ENCODE results near the gene ST6GALNAC4. TPM values are rescaled to one million over a fixed set of nuclear protein-coding genes. Genes with fewer than 3 reads are reported as not detected.

ST6GALNAC4 gene
- total and polyA plus RNA-seq, 5 donors: 24.3 to 36.7 (median 31.4) TPM

DNA sequence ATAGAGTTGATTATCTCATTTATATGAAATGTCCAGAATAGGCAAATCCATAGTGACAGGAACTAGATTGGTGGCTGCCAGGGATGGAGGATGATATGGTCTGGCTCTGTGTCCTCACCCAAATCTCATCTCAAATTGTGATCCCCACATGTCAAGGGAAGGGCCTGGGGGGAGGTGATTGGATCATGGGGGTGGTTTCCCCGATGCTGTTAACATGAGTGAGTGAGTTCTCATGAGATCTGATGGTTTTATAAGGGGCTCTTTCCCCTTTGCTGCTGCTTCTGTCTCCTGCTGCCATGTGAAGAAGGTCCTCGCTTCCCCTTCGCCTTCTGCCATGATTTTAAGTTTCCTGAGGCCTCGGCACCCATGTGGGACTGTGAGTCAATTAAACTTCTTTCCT is 42.6 kb upstream of the ST6GALNAC4 start:
- intact Hi-C loops (cut with DNase I): no loop called here
- WGBS: 97% methylated on average over 4 of the region's 4 CpGs
- Histone ChIP-seq H3K27ac (ENCODE audit: low read length) (no peak overlapping the region), H3K9me3 (ENCODE audit: control insufficient read depth, low read length) (no peaks in the 10 kb centered on the region), H3K4me3 (ENCODE audit: low read length) (no peak overlapping the region), H3K27me3 (ENCODE audit: control insufficient read depth, insufficient read depth) (no peaks in the 10 kb centered on the region), H3K4me1 (ENCODE audit: control insufficient read depth, insufficient read depth, low read length) (peaks cover 26% of the 10 kb centered on the region)
- no peak for ATAC-seq
- no peak for DNase-seq

DNA sequence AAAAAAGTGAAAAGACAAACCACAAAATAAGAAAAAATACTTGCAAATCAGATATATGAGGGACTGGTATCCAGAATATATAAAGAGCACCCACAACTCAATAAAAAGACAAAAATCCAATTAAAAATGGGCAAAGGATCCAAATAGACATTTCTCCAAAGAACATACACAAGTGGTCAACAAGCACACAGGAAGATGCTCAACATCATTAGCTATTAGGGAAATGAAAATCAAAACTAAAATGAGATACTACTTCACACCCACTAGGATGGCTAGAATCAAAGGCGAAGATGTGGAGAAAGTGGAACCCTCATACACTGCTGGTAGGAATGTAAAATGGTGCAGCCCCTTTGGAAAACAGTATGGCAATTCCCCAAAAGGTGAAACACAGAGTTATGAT is 41.9 kb upstream of the ST6GALNAC4 start:
- Histone ChIP-seq H3K4me3 (ENCODE audit: low read length) (no peak overlapping the region), H3K4me1 (ENCODE audit: control insufficient read depth, insufficient read depth, low read length) (peaks cover 31% of the 10 kb centered on the region), H3K9me3 (ENCODE audit: control insufficient read depth, low read length) (no peaks in the 10 kb centered on the region), H3K27me3 (ENCODE audit: control insufficient read depth, insufficient read depth) (no peaks in the 10 kb centered on the region), H3K27ac (ENCODE audit: low read length) (no peak overlapping the region)
- intact Hi-C loops (cut with DNase I): no loop called here
- DNase-seq (no peak), ATAC-seq (no peak)
- 98% methylated on average over 1 of the region's 1 CpG for WGBS

- intact Hi-C loops (cut with DNase I): no loop called here
- 54% methylated on average over 12 of the region's 12 CpGs for WGBS
- DNase-seq: peak; percentile 41 to 74 (median 63)
- peaks cover 29% of the 10 kb centered on the region for H3K4me1 ChIP-seq (ENCODE audit: control insufficient read depth, insufficient read depth, low read length)
- peak; percentile 72 to 74 for ATAC-seq
- H3K4me3 ChIP-seq (ENCODE audit: low read length): no peak overlapping the region
- no peaks in the 10 kb centered on the region for H3K9me3 ChIP-seq (ENCODE audit: control insufficient read depth, low read length)
- H3K27me3 ChIP-seq (ENCODE audit: control insufficient read depth, insufficient read depth): no peaks in the 10 kb centered on the region
- H3K27ac ChIP-seq (ENCODE audit: low read length): peak overlapping the region; percentile 40
Measured at GRCh38 chr9:127955294-127956015, 38.6 kb upstream of the ST6GALNAC4 start.

DNA sequence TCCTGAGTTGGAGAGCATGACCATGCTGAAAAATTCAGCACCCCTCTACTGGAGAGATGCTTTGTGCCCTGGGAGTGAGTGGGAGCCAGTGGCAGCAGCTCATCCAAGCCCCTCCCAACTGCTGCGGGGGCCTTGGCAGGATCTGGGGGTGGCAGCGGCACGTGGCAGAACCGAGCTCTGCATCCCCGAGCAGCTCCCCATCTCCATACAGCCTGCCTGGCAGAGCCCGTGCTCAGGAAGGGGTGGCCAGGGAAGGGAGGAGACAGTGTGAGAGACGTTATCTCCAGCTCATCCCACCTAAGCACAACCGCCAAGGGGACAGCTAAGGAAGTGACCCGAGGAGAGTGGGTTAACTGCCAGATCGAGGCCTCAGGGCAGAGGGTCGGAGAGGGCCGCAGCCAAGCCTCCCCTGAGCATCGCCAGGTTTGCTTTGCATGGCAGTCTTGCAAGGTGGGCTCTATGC is 38.0 kb upstream of the ST6GALNAC4 start:
- Histone ChIP-seq H3K27ac (ENCODE audit: low read length) (peak overlapping the region; percentile 40), H3K4me1 (ENCODE audit: control insufficient read depth, insufficient read depth, low read length) (peaks cover 27% of the 10 kb centered on the region), H3K4me3 (ENCODE audit: low read length) (no peak overlapping the region), H3K27me3 (ENCODE audit: control insufficient read depth, insufficient read depth) (no peaks in the 10 kb centered on the region), H3K9me3 (ENCODE audit: control insufficient read depth, low read length) (no peaks in the 10 kb centered on the region)
- intact Hi-C loops (cut with DNase I): no loop called here
- WGBS: 41% methylated on average over 13 of the region's 13 CpGs
- ATAC-seq: peak; percentile 1 to 8
- DNase-seq: peak in 2 of 3 donors; percentile 9 to 45

DNA sequence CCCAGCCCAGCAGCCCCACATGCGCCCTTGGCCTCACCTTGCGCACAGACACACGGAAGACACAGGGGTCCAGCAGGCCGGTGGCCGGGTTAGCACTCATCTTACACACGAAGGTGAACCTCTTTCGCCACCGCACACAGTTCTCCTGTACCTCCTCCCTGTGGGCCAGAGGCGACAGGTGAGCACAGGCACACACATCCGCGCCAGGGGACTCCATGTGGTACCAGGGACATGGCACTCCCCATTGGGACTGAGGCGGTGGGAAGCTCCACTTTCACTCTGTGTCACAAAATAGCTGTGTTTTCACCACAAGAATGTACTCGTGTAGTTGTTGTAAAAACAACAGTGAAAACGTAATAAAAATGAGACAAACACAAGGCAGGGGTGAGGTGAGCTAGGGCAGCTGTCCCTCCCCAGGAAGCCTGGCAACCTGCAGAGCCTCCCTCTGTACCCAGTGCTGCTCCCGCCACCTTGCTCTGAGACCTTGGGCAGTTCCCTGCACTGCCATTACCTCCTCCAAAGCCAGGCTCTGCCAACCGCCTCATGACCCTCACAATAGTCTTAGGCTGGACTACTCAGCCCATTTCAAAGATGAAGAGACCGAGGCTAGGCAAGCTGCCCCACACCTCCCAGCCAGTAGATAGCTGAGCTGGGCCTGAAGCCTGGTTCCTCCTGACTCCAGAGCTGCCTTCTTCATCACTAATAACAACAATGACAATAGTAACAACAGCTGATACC is 37.1 kb upstream of the ST6GALNAC4 start:
- no peak overlapping the region for H3K27ac ChIP-seq (ENCODE audit: low read length)
- DNase-seq: peak in 2 of 3 donors; percentile 4 to 44
- H3K27me3 ChIP-seq (ENCODE audit: control insufficient read depth, insufficient read depth): no peaks in the 10 kb centered on the region
- H3K9me3 ChIP-seq (ENCODE audit: control insufficient read depth, low read length): no peaks in the 10 kb centered on the region
- no peak for ATAC-seq
- no peak overlapping the region for H3K4me3 ChIP-seq (ENCODE audit: low read length)
- intact Hi-C loops (cut with DNase I): no loop called here
- peaks cover 27% of the 10 kb centered on the region for H3K4me1 ChIP-seq (ENCODE audit: control insufficient read depth, insufficient read depth, low read length)
- WGBS: 89% methylated on average over 17 of the region's 17 CpGs

- Histone ChIP-seq H3K27ac (ENCODE audit: low read length) (no peak overlapping the region), H3K4me1 (ENCODE audit: control insufficient read depth, insufficient read depth, low read length) (peaks cover 27% of the 10 kb centered on the region), H3K27me3 (ENCODE audit: control insufficient read depth, insufficient read depth) (no peaks in the 10 kb centered on the region), H3K4me3 (ENCODE audit: low read length) (no peak overlapping the region), H3K9me3 (ENCODE audit: control insufficient read depth, low read length) (no peaks in the 10 kb centered on the region)
- ATAC-seq (no peak), DNase-seq (no peak)
- intact Hi-C loops (cut with DNase I): no loop called here
- 89% methylated on average over 1 of the region's 1 CpG for WGBS
Measured at GRCh38 chr9:127953154-127953553, 36.3 kb upstream of the ST6GALNAC4 start.

- intact Hi-C loops (cut with DNase I): no loop called here
- H3K9me3 ChIP-seq (ENCODE audit: control insufficient read depth, low read length): no peaks in the 10 kb centered on the region
- DNase-seq (peak; percentile 48 to 85 (median 81)), ATAC-seq (peak; percentile 36 to 48)
- H3K4me3 ChIP-seq (ENCODE audit: low read length): no peak overlapping the region
- H3K4me1 ChIP-seq (ENCODE audit: control insufficient read depth, insufficient read depth, low read length): peaks cover 24% of the 10 kb centered on the region
- peak overlapping the region; percentile 55 for H3K27ac ChIP-seq (ENCODE audit: low read length)
- no peaks in the 10 kb centered on the region for H3K27me3 ChIP-seq (ENCODE audit: control insufficient read depth, insufficient read depth)
- WGBS: 35% methylated on average over 21 of the region's 21 CpGs
Measured at GRCh38 chr9:127950513-127951289, 33.9 kb upstream of the ST6GALNAC4 start.

DNA sequence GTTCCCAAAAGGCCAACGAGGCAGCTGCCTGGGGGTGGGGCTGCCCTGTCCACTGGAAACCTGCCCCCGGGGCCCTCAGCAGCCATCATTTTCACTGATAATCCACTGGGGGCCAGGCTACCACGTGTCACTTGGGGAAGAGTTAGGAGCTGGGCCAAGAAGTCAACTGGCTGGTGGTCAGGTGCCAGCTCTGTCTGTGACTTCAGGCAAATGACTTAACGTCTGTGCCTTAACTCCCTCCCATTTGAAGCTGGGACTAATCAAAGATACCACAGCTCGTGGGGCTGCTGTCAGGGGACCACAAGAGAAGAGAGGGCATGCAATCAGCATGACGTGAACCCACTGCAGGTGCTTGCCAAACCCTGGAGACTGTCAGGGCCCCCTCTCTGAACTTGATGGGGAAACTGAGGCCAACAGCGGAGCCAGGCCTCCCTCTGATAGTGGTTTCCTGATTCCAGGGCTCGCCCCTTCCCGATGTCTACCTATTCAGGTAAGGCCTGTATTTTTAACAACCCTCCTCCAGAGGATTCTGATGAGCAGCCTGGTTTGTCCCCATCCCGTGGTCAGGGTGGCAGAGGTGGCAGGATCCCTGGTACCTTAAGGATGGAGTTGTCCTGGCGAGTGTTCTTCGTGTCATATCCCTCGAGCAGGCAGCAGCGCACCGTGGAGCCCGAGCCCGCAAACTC is 33.1 kb upstream of the ST6GALNAC4 start:
- peak in 1 of 2 donors; percentile 6 for ATAC-seq
- 56% methylated on average over 17 of the region's 17 CpGs for WGBS
- peak overlapping the region; percentile 55 for H3K27ac ChIP-seq (ENCODE audit: low read length)
- H3K9me3 ChIP-seq (ENCODE audit: control insufficient read depth, low read length): no peaks in the 10 kb centered on the region
- peak; percentile 39 to 65 (median 64) for DNase-seq
- no peak overlapping the region for H3K4me3 ChIP-seq (ENCODE audit: low read length)
- no peaks in the 10 kb centered on the region for H3K27me3 ChIP-seq (ENCODE audit: control insufficient read depth, insufficient read depth)
- intact Hi-C loops (cut with DNase I): loop anchor here in 2 of 4 donors (10.0 kb wide), 1 partner anchor 165 kb away; no protein-coding TSS in a partner anchor
- H3K4me1 ChIP-seq (ENCODE audit: control insufficient read depth, insufficient read depth, low read length): peaks cover 17% of the 10 kb centered on the region

DNA sequence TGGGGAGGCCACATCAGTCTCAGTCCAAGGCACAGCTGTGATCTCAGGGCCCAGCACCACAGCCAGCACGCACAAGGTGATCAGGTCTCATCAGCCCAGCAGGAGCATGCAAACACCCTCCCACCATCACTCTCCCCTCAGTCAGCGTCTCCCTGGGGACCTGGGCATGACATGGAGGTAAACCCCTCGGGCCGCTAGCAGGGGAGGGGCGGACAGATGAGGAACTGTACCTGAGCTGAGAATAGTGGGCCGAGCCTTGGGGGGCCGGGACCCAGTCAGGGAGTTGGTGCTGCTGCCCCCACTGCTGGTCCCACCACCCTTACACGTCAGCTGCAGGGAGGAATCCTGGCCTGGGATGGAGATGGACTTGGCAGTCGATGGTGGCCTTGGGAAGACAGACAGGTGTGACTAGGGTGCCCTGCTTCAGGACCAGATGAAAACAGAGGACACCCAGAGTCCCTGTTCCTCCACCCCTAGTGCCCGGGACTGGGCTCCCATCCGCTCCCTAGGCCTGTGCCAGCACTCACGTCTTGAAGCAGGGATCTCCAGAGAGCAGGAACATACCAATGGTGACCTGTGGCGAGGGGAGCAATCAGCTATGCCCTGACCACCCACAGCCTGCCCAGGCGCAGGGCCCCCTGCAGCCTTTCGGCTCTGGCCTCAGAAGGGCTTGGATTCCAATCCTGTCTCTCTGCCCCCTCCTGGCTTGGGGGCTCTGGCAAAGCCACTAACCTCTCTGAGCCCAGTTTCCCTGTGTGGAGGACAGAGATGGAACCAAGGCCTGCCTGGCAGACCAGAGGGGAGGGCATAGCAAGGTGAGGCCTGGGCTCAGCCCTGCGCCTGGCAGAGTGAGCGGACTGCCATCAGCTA is 31.2 kb upstream of the ST6GALNAC4 start:
- 81% methylated on average over 17 of the region's 17 CpGs for WGBS
- H3K27me3 ChIP-seq (ENCODE audit: control insufficient read depth, insufficient read depth): no peaks in the 10 kb centered on the region
- intact Hi-C loops (cut with DNase I): loop anchor here in 2 of 4 donors (10.0 kb wide), 1 partner anchor 167 kb away; no protein-coding TSS in a partner anchor
- ATAC-seq (no peak), DNase-seq (peak in 2 of 3 donors; percentile 7 to 34)
- peaks cover 8% of the 10 kb centered on the region for H3K4me1 ChIP-seq (ENCODE audit: control insufficient read depth, insufficient read depth, low read length)
- H3K4me3 ChIP-seq (ENCODE audit: low read length): no peak overlapping the region
- no peak overlapping the region for H3K27ac ChIP-seq (ENCODE audit: low read length)
- H3K9me3 ChIP-seq (ENCODE audit: control insufficient read depth, low read length): no peaks in the 10 kb centered on the region
